HepG2 (cell line): ENCODE measurements around the gene MAP3K20. TPM values are rescaled to one million over a fixed set of nuclear protein-coding genes. Genes with fewer than 3 reads are reported as not detected.

Source experiments
- AHR ChIP-seq: IDR thresholded peaks from 2 replicates; pipeline ENCODE4 v1.6.1; 2018; ENCODE audit warnings: missing genetic modification reagents, missing compliant biosample characterization
- CENPT ChIP-seq: sonication (generic); formaldehyde crosslinking; IDR thresholded peaks from 2 replicates; pipeline ENCODE4 v1.8.0; 2022; ENCODE audit warnings: low read depth, mild to moderate bottlenecking, moderate library complexity, missing genetic modification reagents
- KMT2B ChIP-seq: IDR thresholded peaks from 2 replicates; pipeline ENCODE4 v1.6.1; 2016; ENCODE audit warnings: missing genetic modification reagents, missing compliant biosample characterization
- MTF2 ChIP-seq: sonication (generic); formaldehyde crosslinking; IDR thresholded peaks from 2 replicates; pipeline ENCODE4 v1.5.0; 2020; ENCODE audit warnings: missing genetic modification reagents, borderline replicate concordance
- NR2F6 ChIP-seq, 2 experiments: IDR thresholded peaks; 2 replicates each; pipeline ENCODE4 v1.6.1; 2016; ENCODE audit warnings: antibody characterized with exemption in 1 of 2, mild to moderate bottlenecking in 1 of 2
- POLR2A ChIP-seq, 2 experiments: IDR thresholded peaks; 2 replicates each; pipeline ENCODE4 v1.6.1; 2011; ENCODE audit warnings: low read depth in 2 of 2, low read length in 2 of 2, mild to moderate bottlenecking in 1 of 2, moderate library complexity in 1 of 2; ENCODE audit not compliant: insufficient read depth in 1 of 2
- SRY ChIP-seq: sonication (generic); formaldehyde crosslinking; IDR thresholded peaks from 2 replicates; pipeline ENCODE4 v1.8.0; 2022; ENCODE audit warnings: mild to moderate bottlenecking, missing genetic modification reagents
- TFDP1 ChIP-seq: IDR thresholded peaks from 2 replicates; pipeline ENCODE4 v1.6.1; 2016; ENCODE audit warnings: missing compliant biosample characterization, missing genetic modification reagents, borderline replicate concordance
- YY1 ChIP-seq: IDR thresholded peaks from 2 replicates; pipeline ENCODE4 v1.6.1; 2011; ENCODE audit warnings: low read length, low read depth, moderate library complexity, mild to moderate bottlenecking; ENCODE audit not compliant: insufficient read depth, insufficient replicate concordance
- ZBTB38 ChIP-seq: sonication (generic); formaldehyde crosslinking; IDR thresholded peaks from 2 replicates; pipeline ENCODE4 v1.5.1; 2020; ENCODE audit warnings: mild to moderate bottlenecking, missing genetic modification reagents
- ZNF225 ChIP-seq: sonication (generic); formaldehyde crosslinking; IDR thresholded peaks from 2 replicates; pipeline ENCODE4 v1.4.0; 2020; ENCODE audit warnings: mild to moderate bottlenecking, missing genetic modification reagents
- ZNF407 ChIP-seq: sonication (generic); formaldehyde crosslinking; IDR thresholded peaks from one replicate; pipeline ENCODE4 v1.5.1; 2020; ENCODE audit warnings: mild to moderate bottlenecking, missing genetic modification reagents; ENCODE audit errors: not compliant biosample characterization
- ZNF574 ChIP-seq: sonication (generic); formaldehyde crosslinking; IDR thresholded peaks from 2 replicates; pipeline ENCODE4 v1.4.0; 2020; ENCODE audit warnings: missing genetic modification reagents
- polyA plus RNA-seq, 8 experiments: library from polyadenylated mRNA; depleted of rRNA in 3 of 8; stranded (reverse) in 7 of 8; unstranded in 1 of 8; fragments of >200 nt; fragmentation: Illumina TruSeq in 4 of 8; extraction: Trizol in 4 of 8; gene quantifications; 2 replicates each; pipeline versions ENCODE4 v1.2.1 to v1.2.3, GENCODE V29; 2011 to 2016; ENCODE audit warnings: low read depth in 4 of 8, missing spikeins in 1 of 8, mixed read lengths in 1 of 8; ENCODE audit not compliant: insufficient read depth in 1 of 8
- total RNA-seq, 5 experiments: library from RNA; depleted of rRNA; stranded (reverse); fragments of >200 nt; fragmentation: Illumina TruSeq; extraction: Trizol; gene quantifications; 2 replicates each; pipeline ENCODE4 v1.2.3, GENCODE V29; 2016; ENCODE audit warnings: low read depth in 1 of 5
- TF ChIP-seq, protein P1 (sequence below): sonication (generic); formaldehyde crosslinking; IDR thresholded peaks from 2 replicates; pipeline ENCODE4 v1.4.0; 2020; ENCODE audit warnings: missing genetic modification reagents

MAP3K20 gene
- total and polyA plus RNA-seq, 2 of the 13 experiments (the other 11 are each of a cell fraction or from before 2014, with no cell fraction given): 5.2 to 13.5 TPM

- TF ChIP-seq ZNF407 (CRISPR knock-in tag) (peak; percentile 27), YY1 (peak; percentile 60), ZNF225 (CRISPR knock-in tag) (peak; percentile 28; the same call in 1 of the 2 replicates), TFDP1 (CRISPR knock-in tag) (peak; percentile 89), CENPT (CRISPR knock-in tag) (0 out of 2 replicates have a peak, but pooled peaks have one; percentile 45), ZBTB38 (CRISPR knock-in tag) (peak; percentile 34; the same call in 1 of the 2 replicates), ZNF574 (CRISPR knock-in tag) (peak; percentile 74), SRY (CRISPR knock-in tag) (peak; percentile 30; the same call in 1 of the 2 replicates), KMT2B (CRISPR knock-in tag) (peak; percentile 46; the same call in 1 of the 2 replicates), NR2F6 (IDR thresholded peaks at IDR 0.05) (no peak), NR2F6 (CRISPR knock-in tag; IDR thresholded peaks at IDR 0.05) (no peak), MTF2 (CRISPR knock-in tag) (no peak), AHR (peak; percentile 73; the same call in 1 of the 2 replicates), POLR2A (IDR thresholded peaks at IDR 0.05; ENCODE audit: insufficient read depth in 1 of 2, low read depth in 2 of 2, low read length in 2 of 2) (peak; percentile 30 to 62; a peak in 3 of 4 replicates)
- TF ChIP-seq, protein P1, sequence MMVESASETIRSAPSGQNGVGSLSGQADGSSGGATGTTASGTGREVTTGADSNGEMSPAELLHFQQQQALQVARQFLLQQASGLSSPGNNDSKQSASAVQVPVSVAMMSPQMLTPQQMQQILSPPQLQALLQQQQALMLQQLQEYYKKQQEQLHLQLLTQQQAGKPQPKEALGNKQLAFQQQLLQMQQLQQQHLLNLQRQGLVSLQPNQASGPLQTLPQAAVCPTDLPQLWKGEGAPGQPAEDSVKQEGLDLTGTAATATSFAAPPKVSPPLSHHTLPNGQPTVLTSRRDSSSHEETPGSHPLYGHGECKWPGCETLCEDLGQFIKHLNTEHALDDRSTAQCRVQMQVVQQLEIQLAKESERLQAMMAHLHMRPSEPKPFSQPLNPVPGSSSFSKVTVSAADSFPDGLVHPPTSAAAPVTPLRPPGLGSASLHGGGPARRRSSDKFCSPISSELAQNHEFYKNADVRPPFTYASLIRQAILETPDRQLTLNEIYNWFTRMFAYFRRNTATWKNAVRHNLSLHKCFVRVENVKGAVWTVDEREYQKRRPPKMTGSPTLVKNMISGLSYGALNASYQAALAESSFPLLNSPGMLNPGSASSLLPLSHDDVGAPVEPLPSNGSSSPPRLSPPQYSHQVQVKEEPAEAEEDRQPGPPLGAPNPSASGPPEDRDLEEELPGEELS (CRISPR knock-in tag): 0 out of 2 replicates have a peak, but pooled peaks have one; percentile 18
These were observed at the start of gene MAP3K20 (continued) for GRCh38 chr2:173075781-173076580.
